Measurements from ENCODE around the gene MLLT1.
"Not testable (repeated sequence)": the region's sequence is repeated elsewhere in the genome, so short reads cannot be mapped to it uniquely, and the experiment has no call there.

Gene MLLT1

GRCh38 chr19:6279931-6280591 is at the start of gene MLLT1:
Gene MLLT1 (minus strand): TSS chr19:6279975. CDS start chr19:6279784, 191 bp downstream.
- peak; percentile 97 for ATAC-seq
- peak within 1 kb of the TSS; percentile 92 for H3K27ac Mint-ChIP-seq
- peaks cover 18% of the 10 kb centered on the region for H3K36me3 Mint-ChIP-seq
- H3K9me3 Mint-ChIP-seq = no peaks in the 10 kb centered on the region
- peaks cover 32% of the 10 kb centered on the region for H3K4me1 Mint-ChIP-seq
- H3K4me3 Mint-ChIP-seq = peak within 1 kb of the TSS; percentile 96
- H3K27me3 Mint-ChIP-seq = no peaks in the 10 kb centered on the region

GRCh38 chr19:6326815-6327214 is 47.0 kb upstream of the MLLT1 start:
- H3K36me3 Mint-ChIP-seq = no peaks in the 10 kb centered on the region
- H3K27ac Mint-ChIP-seq = no peak overlapping the region
- H3K27me3 Mint-ChIP-seq = peaks cover 31% of the 10 kb centered on the region
- H3K9me3 Mint-ChIP-seq = peaks cover 7% of the 10 kb centered on the region
- no peak overlapping the region for H3K4me3 Mint-ChIP-seq
- H3K4me1 Mint-ChIP-seq = peaks cover 5% of the 10 kb centered on the region
- ATAC-seq = no peak

GRCh38 chr19:6325614-6326013 is 45.8 kb upstream of the MLLT1 start:
- no peak overlapping the region for H3K4me3 Mint-ChIP-seq
- no peak overlapping the region for H3K27ac Mint-ChIP-seq
- H3K9me3 Mint-ChIP-seq = peaks cover 7% of the 10 kb centered on the region
- peaks cover 5% of the 10 kb centered on the region for H3K4me1 Mint-ChIP-seq
- no peaks in the 10 kb centered on the region for H3K36me3 Mint-ChIP-seq
- no peak for ATAC-seq
- H3K27me3 Mint-ChIP-seq = peaks cover 40% of the 10 kb centered on the region

GRCh38 chr19:6324757-6325156 is 45.0 kb upstream of the MLLT1 start:
- H3K27ac Mint-ChIP-seq = no peak overlapping the region
- no peak for ATAC-seq
- H3K27me3 Mint-ChIP-seq = peaks cover 47% of the 10 kb centered on the region
- H3K4me1 Mint-ChIP-seq = peaks cover 5% of the 10 kb centered on the region
- H3K36me3 Mint-ChIP-seq = no peaks in the 10 kb centered on the region
- peaks cover 7% of the 10 kb centered on the region for H3K9me3 Mint-ChIP-seq
- H3K4me3 Mint-ChIP-seq = no peak overlapping the region

GRCh38 chr19:6322284-6322683 is 42.5 kb upstream of the MLLT1 start:
- H3K27ac Mint-ChIP-seq = no peak overlapping the region
- H3K27me3 Mint-ChIP-seq = peaks cover 57% of the 10 kb centered on the region
- no peaks in the 10 kb centered on the region for H3K36me3 Mint-ChIP-seq
- H3K9me3 Mint-ChIP-seq = peaks cover 7% of the 10 kb centered on the region
- peaks cover 5% of the 10 kb centered on the region for H3K4me1 Mint-ChIP-seq
- H3K4me3 Mint-ChIP-seq = no peak overlapping the region
- no peak for ATAC-seq

GRCh38 chr19:6319376-6319775 is 39.6 kb upstream of the MLLT1 start:
- Mint-ChIP-seq H3K9me3 (peaks cover 7% of the 10 kb centered on the region), H3K4me3 (no peak overlapping the region), H3K27ac (no peak overlapping the region), H3K4me1 (no peaks in the 10 kb centered on the region), H3K27me3 (peaks cover 46% of the 10 kb centered on the region), H3K36me3 (no peaks in the 10 kb centered on the region)
- no peak for ATAC-seq

- H3K9me3 Mint-ChIP-seq = peaks cover 8% of the 10 kb centered on the region
- no peaks in the 10 kb centered on the region for H3K4me1 Mint-ChIP-seq
- no peak overlapping the region for H3K4me3 Mint-ChIP-seq
- peaks cover 45% of the 10 kb centered on the region for H3K27me3 Mint-ChIP-seq
- ATAC-seq = no peak
- H3K36me3 Mint-ChIP-seq = no peaks in the 10 kb centered on the region
- no peak overlapping the region for H3K27ac Mint-ChIP-seq
Observed at GRCh38 chr19:6318772-6319171, 39.0 kb upstream of the MLLT1 start.

- H3K27ac Mint-ChIP-seq, H3K4me1 Mint-ChIP-seq, H3K4me3 Mint-ChIP-seq: not testable (repeated sequence)
Observed at GRCh38 chr19:6315646-6316045, 35.9 kb upstream of the MLLT1 start.

GRCh38 chr19:6313398-6313969 is 33.7 kb upstream of the MLLT1 start:
- no peak overlapping the region for H3K27ac Mint-ChIP-seq
- H3K4me1 Mint-ChIP-seq = no peaks in the 10 kb centered on the region
- H3K27me3 Mint-ChIP-seq = peaks cover 25% of the 10 kb centered on the region
- H3K9me3 Mint-ChIP-seq = peaks cover 11% of the 10 kb centered on the region
- no peaks in the 10 kb centered on the region for H3K36me3 Mint-ChIP-seq
- no peak overlapping the region for H3K4me3 Mint-ChIP-seq
- no peak for ATAC-seq

More at GRCh38 chr19:6315646-6316045, 35.9 kb upstream of the MLLT1 start:
- ATAC-seq, H3K36me3 Mint-ChIP-seq: not testable (repeated sequence)
- Mint-ChIP-seq H3K9me3 (peaks cover 11% of the 10 kb centered on the region), H3K27me3 (peaks cover 31% of the 10 kb centered on the region)

- peaks cover 11% of the 10 kb centered on the region for H3K9me3 Mint-ChIP-seq
- no peak for ATAC-seq
- no peak overlapping the region for H3K27ac Mint-ChIP-seq
- H3K36me3 Mint-ChIP-seq = no peaks in the 10 kb centered on the region
- H3K4me1 Mint-ChIP-seq = no peaks in the 10 kb centered on the region
- no peak overlapping the region for H3K4me3 Mint-ChIP-seq
- H3K27me3 Mint-ChIP-seq = peaks cover 29% of the 10 kb centered on the region
Observed at GRCh38 chr19:6312018-6312417, 32.2 kb upstream of the MLLT1 start.

- no peak overlapping the region for H3K27ac Mint-ChIP-seq
- H3K9me3 Mint-ChIP-seq = peaks cover 2% of the 10 kb centered on the region
- H3K4me1 Mint-ChIP-seq = no peaks in the 10 kb centered on the region
- H3K36me3 Mint-ChIP-seq = no peaks in the 10 kb centered on the region
- ATAC-seq = no peak
- no peak overlapping the region for H3K4me3 Mint-ChIP-seq
- peaks cover 26% of the 10 kb centered on the region for H3K27me3 Mint-ChIP-seq
Observed at GRCh38 chr19:6298413-6298812, 18.6 kb upstream of the MLLT1 start.

GRCh38 chr19:6297202-6297601 is 17.4 kb upstream of the MLLT1 start:
- no peak overlapping the region for H3K27ac Mint-ChIP-seq
- peaks cover 5% of the 10 kb centered on the region for H3K9me3 Mint-ChIP-seq
- no peaks in the 10 kb centered on the region for H3K36me3 Mint-ChIP-seq
- H3K27me3 Mint-ChIP-seq = peaks cover 16% of the 10 kb centered on the region
- no peak for ATAC-seq
- no peaks in the 10 kb centered on the region for H3K4me1 Mint-ChIP-seq
- no peak overlapping the region for H3K4me3 Mint-ChIP-seq

GRCh38 chr19:6292006-6292405 is 12.2 kb upstream of the MLLT1 start:
- Mint-ChIP-seq H3K4me1 (no peaks in the 10 kb centered on the region), H3K27ac (no peak overlapping the region), H3K9me3 (peaks cover 23% of the 10 kb centered on the region), H3K36me3 (no peaks in the 10 kb centered on the region), H3K27me3 (no peaks in the 10 kb centered on the region), H3K4me3 (no peak overlapping the region)
- ATAC-seq = no peak

- Mint-ChIP-seq H3K4me1 (no peaks in the 10 kb centered on the region), H3K4me3 (no peak overlapping the region), H3K27me3 (no peaks in the 10 kb centered on the region), H3K27ac (no peak overlapping the region), H3K9me3 (peaks cover 23% of the 10 kb centered on the region), H3K36me3 (no peaks in the 10 kb centered on the region)
- no peak for ATAC-seq
Observed at GRCh38 chr19:6288737-6289136, 9.0 kb upstream of the MLLT1 start.

- peaks cover 21% of the 10 kb centered on the region for H3K9me3 Mint-ChIP-seq
- no peaks in the 10 kb centered on the region for H3K36me3 Mint-ChIP-seq
- no peak overlapping the region for H3K27ac Mint-ChIP-seq
- no peak overlapping the region for H3K4me3 Mint-ChIP-seq
- H3K4me1 Mint-ChIP-seq = no peaks in the 10 kb centered on the region
- H3K27me3 Mint-ChIP-seq = no peaks in the 10 kb centered on the region
- no peak for ATAC-seq
Observed at GRCh38 chr19:6287269-6287885, 7.6 kb upstream of the MLLT1 start.

GRCh38 chr19:6286676-6287075 is 6.9 kb upstream of the MLLT1 start:
- Mint-ChIP-seq H3K27me3 (no peaks in the 10 kb centered on the region), H3K36me3 (no peaks in the 10 kb centered on the region), H3K27ac (no peak overlapping the region), H3K9me3 (peaks cover 17% of the 10 kb centered on the region), H3K4me1 (no peaks in the 10 kb centered on the region), H3K4me3 (no peak overlapping the region)
- no peak for ATAC-seq
